ENCODE results near the gene DPH1. TPM values are rescaled to one million over a fixed set of nuclear protein-coding genes. Genes with fewer than 3 reads are reported as not detected.

Gene DPH1
- total and polyA plus RNA-seq, 3 donors from 2014 or later = 32.6 to 93.3 (median 91.9) TPM

- WGBS, 2 donors = 36 to 43% methylated on average over 2 of the region's 2 CpGs
- peaks cover 37% of the 10 kb centered on the region for H3K4me1 ChIP-seq
- intact Hi-C loops (cut with DNase I; ENCODE audit: low total_unique reads) = loop anchor here (10.0 kb wide), 1 partner anchor 84 kb away; no protein-coding TSS in a partner anchor
These were observed 61.0 kb downstream of the DPH1 start for GRCh38 chr17:2090804-2091534.

GRCh38 chr17:2092253-2092652 lies 62.3 kb downstream of the DPH1 start:
- H3K36me3 ChIP-seq (ENCODE audit: low read depth, missing control alignments) = no peaks in the 10 kb centered on the region
- no peaks in the 10 kb centered on the region for H3K9me3 ChIP-seq
- 92 to 96% methylated on average over 4 of the region's 4 CpGs for WGBS, 2 donors
- intact Hi-C loops (cut with DNase I; ENCODE audit: low total_unique reads) = loop anchor here (10.0 kb wide), 1 partner anchor 83 kb away; no protein-coding TSS in a partner anchor
- DNase-seq = no peak
- no peak overlapping the region for H3K27ac ChIP-seq
- no peak overlapping the region for H3K4me3 ChIP-seq
- peaks cover 24% of the 10 kb centered on the region for H3K4me1 ChIP-seq
- H3K27me3 ChIP-seq = no peaks in the 10 kb centered on the region
- TF ChIP-seq CTCF (IDR thresholded peaks at IDR 0.05) (no peak), POLR2A (IDR thresholded peaks at IDR 0.05) (no peak)

More at GRCh38 chr17:2090804-2091534, 61.0 kb downstream of the DPH1 start:
- peak; percentile 67 for DNase-seq
- H3K9me3 ChIP-seq = no peaks in the 10 kb centered on the region
- peak overlapping the region in 1 of 2 donors; percentile 21 for H3K27ac ChIP-seq
- no peaks in the 10 kb centered on the region for H3K36me3 ChIP-seq (ENCODE audit: low read depth, missing control alignments)
- H3K27me3 ChIP-seq = no peaks in the 10 kb centered on the region
- peak in 2 of 3 experiments; percentile 11 to 32 for TF ChIP-seq CTCF (IDR thresholded peaks at IDR 0.05)
- TF ChIP-seq POLR2A (IDR thresholded peaks at IDR 0.05) = no peak
- no peak overlapping the region for H3K4me3 ChIP-seq

GRCh38 chr17:2093349-2093748 lies 63.4 kb downstream of the DPH1 start:
- Histone ChIP-seq H3K4me3 (no peak overlapping the region), H3K4me1 (peaks cover 15% of the 10 kb centered on the region), H3K36me3 (ENCODE audit: low read depth, missing control alignments) (no peaks in the 10 kb centered on the region), H3K9me3 (no peaks in the 10 kb centered on the region), H3K27ac (no peak overlapping the region), H3K27me3 (no peaks in the 10 kb centered on the region)
- 78 to 83% methylated on average over 5 of the region's 5 CpGs for WGBS, 2 donors
- intact Hi-C loops (cut with DNase I; ENCODE audit: low total_unique reads) = loop anchor here (10.0 kb wide), 1 partner anchor 81 kb away; no protein-coding TSS in a partner anchor
- no peak for TF ChIP-seq CTCF (IDR thresholded peaks at IDR 0.05)
- TF ChIP-seq POLR2A (IDR thresholded peaks at IDR 0.05) = no peak
- DNase-seq = no peak

MicroRNAs within 50 kb of the gene (microRNA counts, 767-probe panel; counts per million panel counts)
- microRNA hsa-miR-132-3p (7,480 to 8,190 counts per million in 2 donors), microRNA hsa-miR-212-3p (0 to 152 counts per million in 2 donors)

Small RNA genes within 50 kb of the gene (microRNA-seq; reads per million reads assigned to microRNA genes)
- gene MIR132 (ENCODE audit: borderline number of aligned reads in 2 of 2, borderline replicate concordance in 1 of 2) (1,852 to 2,198 reads per million in 2 donors), gene MIR212 (ENCODE audit: borderline number of aligned reads in 2 of 2, borderline replicate concordance in 1 of 2) (38.2 to 57.3 reads per million in 2 donors)

Small RNA genes within 50 kb of the gene (small RNA-seq; reads per million reads assigned to genes)
- 0 reads per million in 2 donors for gene AC090617.9
- gene MIR132 = 4.3 to 7.7 reads per million in 2 donors
- 1.2 to 1.3 reads per million in 2 donors for gene MIR212
- gene OVCA2 = 0 reads per million in 2 donors

Other genes starting within 250 kb of the DPH1 start
- 10 to 100 TPM; 21.2 to 23.0 TPM for gene SMYD4, start 200.3 kb upstream of the DPH1 start, total RNA-seq
- 14.4 TPM for gene SMYD4, start 200.3 kb upstream of the DPH1 start, polyA plus RNA-seq (ENCODE audit: insufficient read depth, low read depth, low replicate concordance)
- 10 to 100 TPM; 31.7 to 36.4 TPM for gene RPA1, start 200.1 kb upstream of the DPH1 start, total RNA-seq
- gene RPA1, start 200.1 kb upstream of the DPH1 start, polyA plus RNA-seq (ENCODE audit: insufficient read depth, low read depth, low replicate concordance) = 52.9 TPM
- 1 to 10 TPM; 1.7 to 1.8 TPM for gene RTN4RL1, start 4.8 kb upstream of the DPH1 start, total RNA-seq
- gene RTN4RL1, start 4.8 kb upstream of the DPH1 start, polyA plus RNA-seq (ENCODE audit: insufficient read depth, low read depth, low replicate concordance) = 1.8 TPM
- 10 to 100 TPM; 46.3 to 55.1 TPM for gene OVCA2, start 11.9 kb downstream of the DPH1 start, total RNA-seq
- gene OVCA2, start 11.9 kb downstream of the DPH1 start, polyA plus RNA-seq (ENCODE audit: insufficient read depth, low read depth, low replicate concordance) = 46.3 TPM
- gene HIC1, start 24.9 kb downstream of the DPH1 start, total RNA-seq = 10 to 100 TPM; 36.1 to 38.4 TPM
- 8.7 TPM for gene HIC1, start 24.9 kb downstream of the DPH1 start, polyA plus RNA-seq (ENCODE audit: insufficient read depth, low read depth, low replicate concordance)